K562 (cell line): Measurements from ENCODE around the gene DMGDH. TPM values are rescaled to one million over a fixed set of nuclear protein-coding genes. Genes with fewer than 3 reads are reported as not detected.

ENCODE experiments used
- ATAC-seq: fragments of 200-7000 bp; cut with Tn5 transposase; 3 replicates; pipeline ENCODE4 v1.9.1; 2020; ENCODE audit warnings: moderate library complexity
- BruUV-seq: library from RNA; stranded (reverse); fragments of 400-500 nt; replicated peaks from 2 replicates; lab custom pipeline; 2021; lab: Mats Ljungman, UMichigan
- CTCF ChIA-PET: fragments of 300-600 bp; formaldehyde crosslinking; extraction: SDS; loops from one replicate; lab custom pipeline; 2021; ENCODE audit warnings: low intra/inter-chr PET ratio; lab: Yijun Ruan, JAX
- POLR2A ChIA-PET: fragments of 300-600, 350-650 bp; sonication (Branson Sonifier 250); formaldehyde crosslinking; extraction: SDS; loops from one replicate; lab custom pipeline; 2021; ENCODE audit warnings: antibody characterized with exemption, inconsistent platforms; lab: Yijun Ruan, JAX
- DNase-seq, 4 experiments: peaks; one replicate each; pipeline versions ENCODE4 v3.0.0 to v3.0.0-alpha.2; 2011 to 2018; ENCODE audit warnings: low spot score in 3 of 4, mixed read lengths in 3 of 4; ENCODE audit errors: extremely low read depth in 1 of 4
- FAIRE-seq: peaks from 2 replicates; lab custom pipeline; 2011; peaks lifted over from hg19 to GRCh38; lab: Jason Lieb, UNC
- H2AFZ ChIP-seq: 2 replicates; pipeline ENCODE4 v1.6.0; 2011; ENCODE audit warnings: low read depth, low read length, control low read depth, inconsistent platforms
- H3K27ac ChIP-seq: fragments of 200-600 bp; 3 replicates; pipeline ENCODE4 v1.8.0; 2011; ENCODE audit warnings: low read depth, mild to moderate bottlenecking, control low read depth, inconsistent platforms, low read length, moderate library complexity, mixed read lengths; ENCODE audit errors: extremely low read depth
- H3K27me3 ChIP-seq, 2 experiments: fragments of 300-600 bp in 1 of 2; 2 replicates in 1 of 2; 3 replicates in 1 of 2; pipeline versions ENCODE4 v1.6.0 to v1.8.0; 2011; ENCODE audit warnings: inconsistent platforms in 2 of 2, low read length in 2 of 2, mild to moderate bottlenecking in 1 of 2, mixed read lengths in 1 of 2, moderate library complexity in 1 of 2; ENCODE audit not compliant: control insufficient read depth in 2 of 2, insufficient read depth in 2 of 2
- H3K36me3 ChIP-seq: fragments of 300-600 bp; 3 replicates; pipeline ENCODE4 v1.8.0; 2011; ENCODE audit warnings: mild to moderate bottlenecking, low read length, inconsistent platforms; ENCODE audit not compliant: control insufficient read depth, insufficient read depth
- H3K4me1 ChIP-seq, 2 experiments: fragments of 200-600 bp in 1 of 2; replicated peaks in 1 of 2; 2 replicates in 1 of 2; 3 replicates in 1 of 2; pipeline versions ENCODE4 v1.5.1 to v1.8.0; 2011; ENCODE audit warnings: inconsistent platforms in 2 of 2, low read length in 2 of 2, mild to moderate bottlenecking in 1 of 2, mixed read lengths in 1 of 2, moderate library complexity in 1 of 2; ENCODE audit not compliant: control insufficient read depth in 2 of 2, insufficient read depth in 2 of 2
- H3K4me2 ChIP-seq: 2 replicates; pipeline ENCODE4 v1.6.1; 2011; ENCODE audit warnings: low read length, control low read depth, inconsistent platforms, mixed read lengths; ENCODE audit not compliant: insufficient read depth
- H3K4me3 ChIP-seq: fragments of 200-600 bp; sonication (generic), shearing (Covaris generic); 2 replicates; pipeline ENCODE4 v1.5.1; 2016; ENCODE audit warnings: control low read depth, inconsistent platforms
- H3K79me2 ChIP-seq: fragments of 200-600 bp; 3 replicates; pipeline ENCODE4 v1.8.0; 2011; ENCODE audit warnings: low read length, inconsistent platforms; ENCODE audit not compliant: control insufficient read depth, insufficient read depth
- H3K9ac ChIP-seq, 2 experiments: 2 replicates each; pipeline versions ENCODE4 v1.6.0 to v1.6.1; 2011; ENCODE audit warnings: low read depth in 2 of 2, low read length in 2 of 2, control low read depth in 1 of 2, inconsistent platforms in 1 of 2, mild to moderate bottlenecking in 1 of 2, mixed read lengths in 1 of 2; ENCODE audit not compliant: insufficient read depth in 1 of 2
- H3K9me1 ChIP-seq: one replicate; pipeline ENCODE4 v1.6.0; 2011; ENCODE audit warnings: inconsistent platforms, mild to moderate bottlenecking, low read length, moderate library complexity; ENCODE audit not compliant: control insufficient read depth, insufficient read depth
- H3K9me3 ChIP-seq: replicated peaks from 2 replicates; pipeline ENCODE4 v1.5.1; 2011; ENCODE audit warnings: low read depth, low read length, inconsistent platforms; ENCODE audit not compliant: control insufficient read depth, insufficient read depth
- H4K20me1 ChIP-seq: replicated peaks from 2 replicates; pipeline ENCODE4 v1.6.1; 2011; ENCODE audit warnings: low read length, inconsistent platforms, mixed read lengths; ENCODE audit not compliant: control insufficient read depth, insufficient read depth
- BHLHE40 ChIP-seq: IDR thresholded peaks from 2 replicates; pipeline ENCODE4 v1.6.1; 2011; ENCODE audit warnings: low read length, improper control_type of control experiment
- FOXK2 ChIP-seq, 2 experiments: fragments of 450-650 bp; IDR thresholded peaks in 1 of 2; conservative IDR thresholded peaks in 1 of 2; 2 replicates each; pipeline ENCODE4 v1.6.1; 2016; ENCODE audit warnings: low read depth in 2 of 2, mild to moderate bottlenecking in 1 of 2
- HMGN3 ChIP-seq: IDR thresholded peaks from 2 replicates; pipeline ENCODE4 v1.6.1; 2011; ENCODE audit warnings: borderline replicate concordance, low read depth, mild to moderate bottlenecking, mixed read lengths, low read length; ENCODE audit not compliant: insufficient read length; ENCODE audit errors: extremely low read depth
- MEIS2 ChIP-seq: fragments of 450-650 bp; IDR thresholded peaks from 2 replicates; pipeline ENCODE4 v1.6.1; 2014; ENCODE audit warnings: mild to moderate bottlenecking; ENCODE audit not compliant: partially characterized antibody
- MYBL2 ChIP-seq, 2 experiments: fragments of 450-650 bp in 1 of 2; sonication (generic) in 1 of 2; formaldehyde crosslinking in 1 of 2; IDR thresholded peaks; 2 replicates each; pipeline versions ENCODE4 v1.6.1 to v1.8.1; 2017 to 2022; ENCODE audit warnings: borderline replicate concordance in 1 of 2, inconsistent platforms in 1 of 2, low read depth in 1 of 2, mild to moderate bottlenecking in 1 of 2, missing genetic modification reagents in 1 of 2, moderate library complexity in 1 of 2
- PHB ChIP-seq: fragments of 250-450 bp; sonication (Bioruptor Pico); IDR thresholded peaks from 2 replicates; pipeline ENCODE4 v1.5.0; 2021
- POLR2AphosphoS2 ChIP-seq: IDR thresholded peaks from 2 replicates; pipeline ENCODE4 v1.6.1; 2012; ENCODE audit warnings: low read length, improper control_type of control experiment
- SMAD2 ChIP-seq: fragments of 150-350 bp; IDR thresholded peaks from 2 replicates; pipeline ENCODE4 v1.6.1; 2014; ENCODE audit warnings: low read depth, mild to moderate bottlenecking, low read length
- SMARCB1 ChIP-seq: IDR thresholded peaks from 2 replicates; pipeline ENCODE4 v1.6.1; 2011; ENCODE audit warnings: improper control_type of control experiment, low read depth; ENCODE audit not compliant: insufficient read length
- SRF ChIP-seq, 2 experiments: fragments of 250-450, 450-650 bp in 1 of 2; sonication (Bioruptor Pico) in 1 of 2; sonication (generic) in 1 of 2; formaldehyde crosslinking; IDR thresholded peaks; 2 replicates each; pipeline versions ENCODE4 v1.5.0 to v1.5.1; 2020 to 2022; ENCODE audit warnings: mild to moderate bottlenecking in 1 of 2, missing genetic modification reagents in 1 of 2
- TBL1XR1 ChIP-seq, 2 experiments: IDR thresholded peaks; 2 replicates each; pipeline ENCODE4 v1.6.1; 2012; ENCODE audit warnings: improper control_type of control experiment in 2 of 2, low read length in 2 of 2, mild to moderate bottlenecking in 1 of 2
- YBX1 ChIP-seq: fragments of 450-650 bp; IDR thresholded peaks from 2 replicates; pipeline ENCODE4 v1.7.1; 2016; ENCODE audit warnings: mild to moderate bottlenecking
- ZNF121 ChIP-seq: sonication (generic); formaldehyde crosslinking; conservative IDR thresholded peaks from 2 replicates; pipeline ENCODE4 v1.8.0; 2022; ENCODE audit warnings: missing genetic modification reagents
- ZNF124 ChIP-seq: sonication (generic); formaldehyde crosslinking; IDR thresholded peaks from 2 replicates; pipeline ENCODE4 v1.8.1; 2022; ENCODE audit warnings: missing genetic modification reagents
- ZNF507 ChIP-seq: conservative IDR thresholded peaks from 2 replicates; pipeline ENCODE4 v1.6.1; 2017; ENCODE audit warnings: missing genetic modification characterization, missing compliant biosample characterization
- WGBS: fragments of 100-300 bp; shearing (Covaris generic); methylation state at CpG from one replicate; pipeline ENCODE4 v1.1.6; 2016; ENCODE audit warnings: low coverage, mixed read lengths; ENCODE audit not compliant: insufficient coverage; ENCODE audit errors: missing lambda C conversion rate; 5-methylcytosine and 5-hydroxymethylcytosine counted together
- in situ Hi-C: fragments of 300-500 bp; cut with MboI; formaldehyde crosslinking; loops from 4 replicates; pipeline ENCODE4 v1.15.0; 2018; ENCODE audit warnings: inconsistent platforms, mixed read lengths
- intact Hi-C: fragments of 100-400 bp; cut with micrococcal nuclease; formaldehyde crosslinking; loops from 2 replicates; pipeline ENCODE4 v1.14.2; 2022
- polyA plus RNA-seq, 8 experiments: library from polyadenylated mRNA; depleted of rRNA in 4 of 8; stranded (reverse) in 5 of 8; unstranded in 3 of 8; fragments of >200 nt; fragmentation: Nextera tagmentation in 2 of 8; fragmentation: Illumina TruSeq in 1 of 8; extraction: Ambion mirVana in 2 of 8; extraction: Trizol in 1 of 8; gene quantifications; 2 replicates each; pipeline versions ENCODE4 v1.2.1 to v1.2.3, GENCODE V29; 2011 to 2014; ENCODE audit warnings: inconsistent platforms in 1 of 8, missing spikeins in 1 of 8
- total RNA-seq, 7 experiments: library from RNA; depleted of rRNA in 6 of 7; stranded (reverse); fragments of >200 nt in 6 of 7; fragmentation: Illumina TruSeq in 2 of 7; extraction: Trizol in 2 of 7; gene quantifications; 2 replicates each; pipeline versions ENCODE4 v1.2.1 to v1.2.3, GENCODE V29; 2011 to 2021; ENCODE audit warnings: low replicate concordance in 1 of 7
- TF ChIP-seq, protein P1 (sequence below): fragments of 250-450 bp; sonication (Bioruptor Pico); IDR thresholded peaks from 2 replicates; pipeline ENCODE4 v1.8.0; 2021; ENCODE audit warnings: moderate library complexity, mild to moderate bottlenecking, inconsistent platforms
- TF ChIP-seq, protein P2 (sequence below): fragments of 450-650 bp; IDR thresholded peaks from one replicate; pipeline ENCODE4 v1.6.1; 2018; ENCODE audit warnings: mild to moderate bottlenecking, moderate library complexity; ENCODE audit not compliant: partially characterized antibody
- TF ChIP-seq, protein P3 (sequence below): sonication (generic); formaldehyde crosslinking; IDR thresholded peaks from 2 replicates; pipeline ENCODE4 v1.4.0; 2020; ENCODE audit warnings: mild to moderate bottlenecking, missing genetic modification reagents

DMGDH gene
- total and polyA plus RNA-seq, 9 of the 15 experiments (the other 6 are each of a cell fraction or from before 2014, with no cell fraction given), result 0.13 to 0.58 TPM; not detected in 7

DNA sequence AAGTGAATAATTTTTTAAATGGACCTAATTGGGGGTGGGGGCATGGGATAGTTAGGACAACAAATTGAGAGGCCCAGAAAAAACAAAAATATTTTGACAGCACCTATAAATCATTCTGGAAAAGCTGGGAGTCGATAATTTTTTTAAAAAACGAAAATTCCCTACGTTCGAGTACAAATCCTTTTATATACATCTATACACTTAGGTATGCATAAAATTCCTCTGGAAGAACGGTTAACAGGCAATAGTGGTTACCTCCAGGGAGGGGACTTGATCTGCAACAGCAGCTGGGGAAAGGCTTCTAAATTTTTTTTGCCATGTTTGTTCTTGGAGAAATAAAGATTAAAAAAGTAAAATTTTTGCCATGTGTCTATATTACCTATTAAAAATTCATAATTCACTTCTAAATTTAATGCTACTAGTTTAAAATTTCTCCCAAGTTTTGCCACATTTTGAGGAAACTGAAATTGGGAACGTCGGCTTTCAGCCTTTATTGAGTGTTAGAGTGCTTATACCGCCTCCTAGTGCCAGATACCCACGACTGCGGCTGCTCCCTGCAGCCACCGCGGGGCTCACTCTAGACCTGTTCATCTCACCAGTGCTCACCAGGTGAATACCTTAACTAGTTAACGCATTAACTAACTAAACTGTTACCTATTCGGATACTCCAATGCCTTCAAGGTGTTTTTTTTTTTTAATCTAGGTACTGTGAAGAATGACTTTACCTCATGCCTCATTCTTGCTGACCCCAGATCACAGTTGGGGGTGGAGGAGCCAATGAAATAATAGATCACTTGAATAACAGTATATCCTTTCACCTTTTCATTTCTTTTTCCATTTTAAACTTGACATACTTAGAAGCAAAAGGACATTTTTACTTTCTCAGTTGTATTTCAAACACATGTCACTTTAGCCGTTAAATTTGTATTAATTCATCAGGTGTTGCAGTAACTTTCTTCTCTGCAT lies 40.3 kb upstream of the DMGDH start:
- ChIA-PET POLR2A (no interaction called here), CTCF (interaction anchor here (0.7 to 2.2 kb wide), 3 partner anchors 85 to 204 kb away, joined by 4 to 19 read pairs (median 5); no protein-coding TSS in a partner anchor)
- peak; percentile 88 for ATAC-seq
- Histone ChIP-seq H3K4me1 (peaks cover 0 to 11% of the 10 kb centered on the region in 2 experiments; a peak in 3 of 5 replicates), H3K9me3 (no peaks in the 10 kb centered on the region), H4K20me1 (no peaks in the 10 kb centered on the region), H3K36me3 (no peaks in the 10 kb centered on the region), H3K9me1 (no peaks in the 10 kb centered on the region), H3K4me3 (no peak overlapping the region), H3K9ac (no peak overlapping the region), H3K27me3 (peaks cover 24 to 34% of the 10 kb centered on the region in 2 experiments), H3K27ac (no peak overlapping the region), H3K79me2 (no peaks in the 10 kb centered on the region), H3K4me2 (no peak overlapping the region), H2AFZ (no peak overlapping the region)
- DNase-seq, result peak; percentile 44 to 52 (median 48)
- 4% methylated on average over 15 of the region's 15 CpGs for WGBS
- no TSS peak for BruUV-seq
- FAIRE-seq, result peak; percentile 59
- intact Hi-C loops (loop anchor here (1.0 kb wide), 1 partner anchor 85 kb away; no protein-coding TSS in a partner anchor), in situ Hi-C loops (no loop called here)
- TF ChIP-seq HMGN3, result no peak
- TF ChIP-seq TBL1XR1 (IDR thresholded peaks at IDR 0.05; ENCODE audit: low read length in 2 of 2), result no peak
- no peak for TF ChIP-seq SMARCB1
- no peak for TF ChIP-seq ZNF121 (CRISPR knock-in tag)
- no peak for TF ChIP-seq ZNF124 (CRISPR knock-in tag)
- TF ChIP-seq POLR2AphosphoS2, result no peak
- TF ChIP-seq BHLHE40, result no peak
- TF ChIP-seq YBX1, result no peak
- no peak for TF ChIP-seq FOXK2 (conservative IDR thresholded peaks at IDR 0.05 in 1 of 2, IDR thresholded peaks at IDR 0.05 in 1 of 2; ENCODE audit: low read depth in 2 of 2)
- TF ChIP-seq MEIS2, result peak; percentile 6
- no peak for TF ChIP-seq SRF (CRISPR knock-in tag; IDR thresholded peaks at IDR 0.05)
- TF ChIP-seq ZNF507 (tag), result no peak
- TF ChIP-seq, protein P1, sequence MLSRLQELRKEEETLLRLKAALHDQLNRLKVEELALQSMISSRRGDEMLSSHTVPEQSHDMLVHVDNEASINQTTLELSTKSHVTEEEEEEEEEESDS (CRISPR knock-in tag), result no peak
- no peak for TF ChIP-seq PHB
- TF ChIP-seq, protein P2, sequence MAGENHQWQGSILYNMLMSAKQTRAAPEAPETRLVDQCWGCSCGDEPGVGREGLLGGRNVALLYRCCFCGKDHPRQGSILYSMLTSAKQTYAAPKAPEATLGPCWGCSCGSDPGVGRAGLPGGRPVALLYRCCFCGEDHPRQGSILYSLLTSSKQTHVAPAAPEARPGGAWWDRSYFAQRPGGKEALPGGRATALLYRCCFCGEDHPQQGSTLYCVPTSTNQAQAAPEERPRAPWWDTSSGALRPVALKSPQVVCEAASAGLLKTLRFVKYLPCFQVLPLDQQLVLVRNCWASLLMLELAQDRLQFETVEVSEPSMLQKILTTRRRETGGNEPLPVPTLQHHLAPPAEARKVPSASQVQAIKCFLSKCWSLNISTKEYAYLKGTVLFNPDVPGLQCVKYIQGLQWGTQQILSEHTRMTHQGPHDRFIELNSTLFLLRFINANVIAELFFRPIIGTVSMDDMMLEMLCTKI, result no peak
- TF ChIP-seq SMAD2, result no peak
- no peak for TF ChIP-seq MYBL2 (IDR thresholded peaks at IDR 0.05; ENCODE audit: low read depth)
- no peak for TF ChIP-seq MYBL2 (CRISPR knock-in tag; IDR thresholded peaks at IDR 0.05; ENCODE audit: borderline replicate concordance)
- TF ChIP-seq, protein P3, sequence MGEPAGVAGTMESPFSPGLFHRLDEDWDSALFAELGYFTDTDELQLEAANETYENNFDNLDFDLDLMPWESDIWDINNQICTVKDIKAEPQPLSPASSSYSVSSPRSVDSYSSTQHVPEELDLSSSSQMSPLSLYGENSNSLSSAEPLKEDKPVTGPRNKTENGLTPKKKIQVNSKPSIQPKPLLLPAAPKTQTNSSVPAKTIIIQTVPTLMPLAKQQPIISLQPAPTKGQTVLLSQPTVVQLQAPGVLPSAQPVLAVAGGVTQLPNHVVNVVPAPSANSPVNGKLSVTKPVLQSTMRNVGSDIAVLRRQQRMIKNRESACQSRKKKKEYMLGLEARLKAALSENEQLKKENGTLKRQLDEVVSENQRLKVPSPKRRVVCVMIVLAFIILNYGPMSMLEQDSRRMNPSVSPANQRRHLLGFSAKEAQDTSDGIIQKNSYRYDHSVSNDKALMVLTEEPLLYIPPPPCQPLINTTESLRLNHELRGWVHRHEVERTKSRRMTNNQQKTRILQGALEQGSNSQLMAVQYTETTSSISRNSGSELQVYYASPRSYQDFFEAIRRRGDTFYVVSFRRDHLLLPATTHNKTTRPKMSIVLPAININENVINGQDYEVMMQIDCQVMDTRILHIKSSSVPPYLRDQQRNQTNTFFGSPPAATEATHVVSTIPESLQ (CRISPR knock-in tag), result no peak
